Activated T-cell treated with anti-CD3 and anti-CD28 coated beads, Interleukin-2, amount 50 U/mL, for 72 hours (primary cell): ENCODE measurements around the gene KDM4C. TPM values are rescaled to one million over a fixed set of nuclear protein-coding genes. Genes with fewer than 3 reads are reported as not detected.

Source experiments
- ATAC-seq, 2 donors: fragments of 150-1000 bp; cut with Tn5 transposase; replicated peaks in 1 of 2; 2 replicates each; pipeline ENCODE4 v1.10.0; 2021; ENCODE audit warnings: moderate library complexity in 2 of 2, mild to moderate bottlenecking in 1 of 2
- DNase-seq, 2 donors: peaks; one replicate each; pipeline ENCODE4 v3.0.0; 2021 to 2022; ENCODE audit warnings: mixed read lengths in 1 of 2
- H3K27ac Mint-ChIP-seq: one replicate; pipeline ENCODE4 v1.8.0; 2022; ENCODE audit warnings: mild to moderate bottlenecking, moderate library complexity, mixed read lengths
- H3K27me3 Mint-ChIP-seq: one replicate; pipeline ENCODE4 v1.8.0; 2022; ENCODE audit warnings: low read depth, mixed read lengths
- H3K36me3 Mint-ChIP-seq, 2 donors: one replicate each; pipeline ENCODE4 v1.8.0; 2022; ENCODE audit warnings: mixed read lengths in 2 of 2, mild to moderate bottlenecking in 1 of 2; ENCODE audit not compliant: insufficient read depth in 2 of 2
- H3K4me1 Mint-ChIP-seq: one replicate; pipeline ENCODE4 v1.8.0; 2022; ENCODE audit warnings: low read depth, mixed read lengths
- H3K4me3 Mint-ChIP-seq, 2 donors: one replicate each; pipeline ENCODE4 v1.8.0; 2022; ENCODE audit warnings: mild to moderate bottlenecking in 2 of 2, mixed read lengths in 2 of 2, moderate library complexity in 2 of 2
- H3K9me3 Mint-ChIP-seq, 2 donors: one replicate each; pipeline ENCODE4 v1.8.0; 2022; ENCODE audit warnings: mixed read lengths in 2 of 2
- total RNA-seq, 2 donors: library from RNA; stranded (reverse); gene quantifications; one replicate each; pipeline ENCODE4 v1.2.3, GENCODE V29; 2022

The KDM4C gene
- total RNA-seq, 2 donors from 2014 or later, result 42.9 to 46.7 TPM

DNA sequence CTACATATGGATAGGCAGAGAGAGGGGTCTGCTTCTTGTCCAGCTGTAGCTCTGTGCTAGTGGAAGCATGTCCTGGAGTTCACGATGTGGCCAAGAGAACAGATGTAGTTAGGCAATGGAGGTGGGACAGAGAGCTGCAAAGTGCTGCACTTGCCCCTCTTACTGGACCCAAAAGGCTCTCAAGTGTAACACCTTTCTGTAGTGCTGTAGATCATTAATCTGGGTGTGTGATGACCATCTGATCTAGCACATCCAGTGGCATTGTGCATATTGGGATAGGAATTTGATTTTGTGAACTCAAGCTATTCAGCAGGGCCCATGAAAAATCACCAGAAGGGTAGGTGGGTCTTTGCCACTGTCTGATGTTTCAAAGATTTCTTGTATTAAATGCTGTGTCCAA is 151.4 kb downstream of the KDM4C start:
- DNase-seq (no peak), ATAC-seq (no peak)
- H3K4me3 Mint-ChIP-seq, result no peak overlapping the region
- peaks cover 4% of the 10 kb centered on the region for H3K4me1 Mint-ChIP-seq
- H3K9me3 Mint-ChIP-seq, result no peaks in the 10 kb centered on the region
- no peaks in the 10 kb centered on the region for H3K36me3 Mint-ChIP-seq
- H3K27me3 Mint-ChIP-seq, result no peaks in the 10 kb centered on the region
- H3K27ac Mint-ChIP-seq, result no peak overlapping the region

DNA sequence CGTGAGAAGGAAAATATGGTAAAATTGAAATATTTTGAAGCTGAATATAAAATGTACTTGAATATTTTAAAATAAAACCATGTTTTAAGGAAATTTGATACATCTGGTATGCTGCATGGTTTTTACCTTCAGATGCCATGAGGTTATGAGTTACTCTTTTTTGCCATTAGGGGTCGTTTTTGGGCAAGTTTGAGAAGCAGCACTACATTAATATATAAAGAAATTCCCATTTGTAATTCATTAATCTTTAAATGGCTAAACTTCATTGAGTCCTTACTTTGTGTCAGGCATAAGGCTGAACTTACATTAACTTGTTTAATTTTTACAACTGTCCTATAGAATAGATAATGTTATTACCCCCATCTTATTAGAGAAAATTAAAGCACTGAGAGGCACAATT is 152.3 kb downstream of the KDM4C start:
- Mint-ChIP-seq H3K4me1 (peaks cover 4% of the 10 kb centered on the region), H3K27ac (no peak overlapping the region), H3K9me3 (no peaks in the 10 kb centered on the region), H3K36me3 (no peaks in the 10 kb centered on the region), H3K4me3 (no peak overlapping the region), H3K27me3 (no peaks in the 10 kb centered on the region)
- ATAC-seq, result no peak
- no peak for DNase-seq

DNA sequence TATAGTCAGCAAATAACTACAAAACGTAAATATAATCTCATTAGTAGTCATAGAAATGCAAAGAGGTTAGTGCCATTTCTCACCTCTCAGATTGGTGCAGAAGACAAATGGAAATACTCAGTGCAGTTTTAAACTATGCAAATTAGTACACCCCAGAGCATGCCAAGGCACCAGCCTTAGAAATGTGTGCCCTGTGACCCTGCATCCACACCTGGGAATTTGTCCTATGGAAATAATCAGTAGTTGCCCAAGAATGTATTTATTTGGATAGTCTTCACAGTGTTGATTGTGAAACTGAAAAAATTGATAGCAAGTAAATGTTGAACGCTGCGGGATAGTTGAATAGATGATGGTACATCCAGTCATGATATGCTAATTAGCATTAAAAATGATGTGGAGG is 152.7 kb downstream of the KDM4C start:
- Mint-ChIP-seq H3K4me3 (no peak overlapping the region), H3K27ac (no peak overlapping the region), H3K36me3 (no peaks in the 10 kb centered on the region), H3K9me3 (no peaks in the 10 kb centered on the region), H3K27me3 (no peaks in the 10 kb centered on the region), H3K4me1 (peaks cover 4% of the 10 kb centered on the region)
- ATAC-seq (no peak), DNase-seq (no peak)

DNA sequence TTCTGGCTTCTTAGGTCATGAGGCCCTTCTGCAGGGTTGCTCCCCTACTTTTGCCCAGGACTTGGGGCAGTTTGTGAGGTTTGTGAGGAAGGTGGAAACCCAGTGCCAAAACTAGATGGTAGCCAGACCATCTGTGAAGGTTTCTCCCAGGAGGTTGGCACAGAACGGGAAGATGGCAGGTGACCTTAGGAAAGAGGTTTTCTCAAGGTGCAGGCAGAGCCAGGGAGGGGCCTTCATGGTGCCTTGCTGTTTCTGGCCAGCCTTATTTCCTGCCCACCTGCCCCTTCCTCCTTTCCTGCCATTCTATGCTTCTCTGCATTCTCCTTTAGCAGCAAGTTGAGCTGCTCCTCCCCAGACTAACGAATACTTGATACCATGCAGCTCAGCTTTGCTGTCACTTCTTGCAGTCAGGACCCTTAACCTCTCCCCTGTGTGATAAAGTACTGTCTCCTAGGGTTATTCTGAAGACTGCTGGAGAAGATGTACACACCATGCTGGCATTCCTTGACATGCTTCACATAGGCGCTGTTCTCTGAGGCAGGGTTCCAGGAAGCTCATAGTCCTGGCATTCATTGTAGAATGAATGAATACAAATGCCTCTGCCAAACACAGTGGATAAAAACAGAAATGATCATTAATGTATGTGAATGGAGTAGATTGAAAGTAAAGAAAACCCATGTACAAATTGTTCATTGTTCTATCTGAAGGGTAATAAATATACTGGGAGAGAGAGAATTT is 154.3 kb downstream of the KDM4C start:
- Mint-ChIP-seq H3K4me3 (no peak overlapping the region), H3K27me3 (no peaks in the 10 kb centered on the region), H3K36me3 (peaks cover 0 to 2% of the 10 kb centered on the region in 2 donors), H3K9me3 (no peaks in the 10 kb centered on the region), H3K27ac (no peak overlapping the region), H3K4me1 (peaks cover 18% of the 10 kb centered on the region)
- ATAC-seq, result no peak
- DNase-seq, result no peak

DNA sequence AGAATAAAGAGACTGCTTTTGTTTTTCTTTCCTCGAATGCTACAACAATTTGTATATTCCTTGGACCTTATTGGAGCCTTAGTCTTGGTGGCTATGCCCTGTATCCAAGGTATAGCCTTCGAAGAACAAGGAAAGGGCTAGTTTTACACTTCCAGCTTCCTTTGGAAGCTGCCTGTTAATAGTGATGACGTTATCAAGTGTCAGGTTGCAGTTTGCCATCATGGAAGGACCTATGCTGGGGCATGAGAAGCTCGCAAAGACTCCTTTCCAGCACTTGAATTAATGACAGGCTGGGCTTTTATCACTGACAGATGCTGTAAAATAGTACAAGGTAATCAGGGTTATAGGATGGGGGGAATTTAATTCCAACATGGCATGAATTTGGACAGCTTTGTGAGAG is 157.9 kb downstream of the KDM4C start:
- peaks cover 25% of the 10 kb centered on the region for H3K4me1 Mint-ChIP-seq
- H3K36me3 Mint-ChIP-seq, result peaks cover 4 to 10% of the 10 kb centered on the region in 2 donors
- H3K27me3 Mint-ChIP-seq, result no peaks in the 10 kb centered on the region
- DNase-seq, result no peak
- no peak overlapping the region for H3K27ac Mint-ChIP-seq
- no peak for ATAC-seq
- peaks cover 2 to 3% of the 10 kb centered on the region in 2 donors for H3K9me3 Mint-ChIP-seq
- H3K4me3 Mint-ChIP-seq, result no peak overlapping the region

DNA sequence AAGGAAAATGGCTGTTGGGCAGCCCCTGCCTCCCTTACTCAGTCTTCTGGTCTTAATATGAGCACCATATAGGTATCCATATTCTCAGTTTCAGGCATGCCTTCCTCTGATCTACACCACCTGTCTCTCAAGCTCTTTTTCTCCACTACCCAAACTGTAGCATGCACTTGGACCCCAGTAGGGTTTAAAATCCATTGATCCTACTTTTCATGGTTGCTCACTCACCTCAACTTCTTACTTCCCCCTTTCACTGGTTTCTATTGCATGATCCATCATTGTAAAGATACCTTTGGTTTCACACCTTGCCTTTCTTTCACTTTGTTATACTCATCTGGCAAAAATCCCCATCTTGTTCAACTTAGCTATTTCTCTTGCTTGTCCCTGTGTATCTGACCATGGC is 159.4 kb downstream of the KDM4C start:
- ATAC-seq, result peak; percentile 55 to 62
- Mint-ChIP-seq H3K36me3 (peaks cover 4 to 10% of the 10 kb centered on the region in 2 donors), H3K27ac (no peak overlapping the region), H3K4me1 (peaks cover 38% of the 10 kb centered on the region), H3K9me3 (peaks cover 2 to 3% of the 10 kb centered on the region in 2 donors), H3K4me3 (no peak overlapping the region), H3K27me3 (no peaks in the 10 kb centered on the region)
- DNase-seq, result no peak

DNA sequence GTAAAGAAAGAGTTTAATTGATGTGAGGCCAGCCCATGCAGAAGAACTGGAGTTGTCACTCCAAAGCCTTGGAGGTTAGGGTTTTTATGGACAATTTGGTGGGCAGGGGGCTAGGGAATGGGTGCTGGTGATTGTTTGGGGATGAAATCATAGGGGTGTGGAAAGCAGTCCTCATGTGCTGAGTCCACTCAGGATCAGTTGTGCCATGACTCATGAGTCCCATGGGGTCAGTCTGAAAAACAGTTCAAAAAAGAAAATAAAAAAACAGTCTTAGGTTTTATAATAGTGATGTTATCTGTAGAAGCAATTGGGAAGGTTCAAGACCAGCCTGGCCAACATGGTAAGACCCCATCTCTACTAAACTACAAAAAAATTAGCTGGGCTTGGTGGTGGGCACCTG is 162.3 kb downstream of the KDM4C start:
- H3K9me3 Mint-ChIP-seq, result peaks cover 2 to 3% of the 10 kb centered on the region in 2 donors
- H3K27ac Mint-ChIP-seq, result no peak overlapping the region
- H3K36me3 Mint-ChIP-seq, result peaks cover 4 to 10% of the 10 kb centered on the region in 2 donors
- H3K27me3 Mint-ChIP-seq, result no peaks in the 10 kb centered on the region
- DNase-seq (no peak), ATAC-seq (no peak)
- H3K4me3 Mint-ChIP-seq, result no peak overlapping the region
- peaks cover 55% of the 10 kb centered on the region for H3K4me1 Mint-ChIP-seq

DNA sequence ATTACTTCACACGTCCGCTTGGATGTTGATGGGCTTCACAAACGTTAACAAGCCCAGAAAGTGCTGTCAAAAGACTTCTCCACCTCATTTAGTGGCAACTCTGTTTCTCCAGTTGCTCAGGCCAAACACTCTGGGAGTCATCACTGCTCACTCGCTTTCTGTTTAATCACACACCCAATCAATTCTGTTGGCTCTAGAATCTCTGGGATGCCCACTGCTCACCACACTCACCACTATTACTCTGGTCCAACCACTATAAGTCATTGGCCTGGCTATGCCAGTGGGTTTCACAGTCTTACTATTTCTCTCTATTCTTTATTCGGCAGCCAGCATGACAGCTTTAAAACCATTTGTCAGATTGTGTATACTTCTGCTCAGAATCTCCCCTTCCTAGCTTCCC is 163.5 kb downstream of the KDM4C start:
- ATAC-seq, result no peak
- Mint-ChIP-seq H3K36me3 (peaks cover 4 to 8% of the 10 kb centered on the region in 2 donors), H3K4me1 (peaks cover 47% of the 10 kb centered on the region), H3K9me3 (peaks cover 2 to 3% of the 10 kb centered on the region in 2 donors), H3K27ac (no peak overlapping the region), H3K27me3 (no peaks in the 10 kb centered on the region), H3K4me3 (no peak overlapping the region)
- DNase-seq, result no peak

DNA sequence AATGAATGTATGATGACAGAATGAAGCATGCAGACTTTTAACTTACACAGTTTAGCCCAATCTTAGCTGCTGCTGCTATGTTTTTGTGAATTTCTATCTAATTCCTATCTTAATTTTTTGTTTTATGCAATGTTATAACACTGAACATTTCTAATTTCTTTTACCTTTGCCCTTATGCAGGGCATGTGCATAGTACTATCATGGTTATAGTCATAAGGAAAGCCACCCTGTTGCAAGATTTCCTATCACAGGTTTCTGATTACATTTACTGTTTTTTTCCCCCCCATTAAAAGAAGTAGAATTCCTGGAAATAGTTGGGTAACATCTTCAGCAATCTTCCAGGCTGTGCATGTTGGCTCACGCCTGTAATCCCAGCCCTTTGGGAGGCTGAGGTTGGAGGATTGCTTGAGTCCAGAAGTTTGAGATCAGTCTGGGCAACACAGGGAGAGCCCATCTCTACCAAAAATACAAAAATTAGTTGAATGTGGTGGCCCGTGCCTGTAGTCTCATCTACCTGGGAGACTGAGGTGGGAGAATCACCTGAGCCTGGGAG is 164.4 kb downstream of the KDM4C start:
- H3K27ac Mint-ChIP-seq, result no peak overlapping the region
- no peak for DNase-seq
- peaks cover 2 to 3% of the 10 kb centered on the region in 2 donors for H3K9me3 Mint-ChIP-seq
- H3K4me3 Mint-ChIP-seq, result peak overlapping the region in 1 of 2 donors; percentile 33
- H3K36me3 Mint-ChIP-seq, result peaks cover 4 to 8% of the 10 kb centered on the region in 2 donors
- H3K4me1 Mint-ChIP-seq, result peaks cover 41% of the 10 kb centered on the region
- ATAC-seq, result peak in 1 of 2 donors; percentile 39
- no peaks in the 10 kb centered on the region for H3K27me3 Mint-ChIP-seq

DNA sequence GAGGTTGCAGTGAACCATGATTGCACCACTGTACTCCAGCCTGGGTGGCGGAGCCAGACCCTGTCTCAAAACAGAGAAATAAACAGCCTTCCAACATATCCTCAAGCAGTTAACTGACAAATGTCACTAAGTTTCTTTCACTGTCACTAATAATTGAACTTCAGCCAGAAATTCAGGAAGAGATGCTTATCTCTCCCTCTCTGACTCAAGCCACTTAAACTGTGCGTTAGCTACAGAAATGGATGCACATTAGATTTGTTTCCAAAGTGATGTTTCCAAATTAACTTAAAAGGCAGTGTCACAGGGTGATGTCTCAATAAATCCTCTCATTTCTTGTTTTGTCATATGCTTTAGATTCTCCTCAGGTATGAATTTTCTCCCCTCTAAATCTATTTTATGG is 164.9 kb downstream of the KDM4C start:
- Mint-ChIP-seq H3K4me3 (no peak overlapping the region), H3K27ac (no peak overlapping the region), H3K4me1 (peaks cover 41% of the 10 kb centered on the region), H3K9me3 (peaks cover 2 to 3% of the 10 kb centered on the region in 2 donors), H3K27me3 (no peaks in the 10 kb centered on the region), H3K36me3 (peaks cover 3 to 6% of the 10 kb centered on the region in 2 donors)
- no peak for DNase-seq
- no peak for ATAC-seq

DNA sequence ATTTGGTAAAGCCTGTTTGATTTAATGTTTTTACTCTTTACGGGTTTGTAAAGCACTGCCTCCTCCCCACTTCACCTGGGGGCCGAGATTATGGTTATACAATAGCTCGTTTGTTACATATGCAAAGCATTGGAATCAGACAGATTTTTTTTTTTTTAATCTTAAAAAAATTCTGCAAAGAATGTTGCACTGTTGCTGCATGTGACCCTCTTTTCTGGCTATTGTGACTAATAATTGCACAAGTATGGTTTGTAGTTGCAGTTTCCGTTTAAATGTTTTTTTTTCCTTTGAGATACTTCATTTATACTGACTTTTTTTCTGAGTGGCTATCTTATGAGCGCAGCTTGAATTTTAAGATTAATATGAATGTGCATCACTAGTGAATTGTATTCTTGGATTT is 165.3 kb downstream of the KDM4C start:
- ATAC-seq, result peak in 1 of 2 donors; percentile 35
- peaks cover 44% of the 10 kb centered on the region for H3K4me1 Mint-ChIP-seq
- peaks cover 2 to 3% of the 10 kb centered on the region in 2 donors for H3K9me3 Mint-ChIP-seq
- H3K4me3 Mint-ChIP-seq, result peak overlapping the region in 1 of 2 donors; percentile 15
- peaks cover 2 to 6% of the 10 kb centered on the region in 2 donors for H3K36me3 Mint-ChIP-seq
- H3K27me3 Mint-ChIP-seq, result no peaks in the 10 kb centered on the region
- peak overlapping the region; percentile 26 for H3K27ac Mint-ChIP-seq
- no peak for DNase-seq

DNA sequence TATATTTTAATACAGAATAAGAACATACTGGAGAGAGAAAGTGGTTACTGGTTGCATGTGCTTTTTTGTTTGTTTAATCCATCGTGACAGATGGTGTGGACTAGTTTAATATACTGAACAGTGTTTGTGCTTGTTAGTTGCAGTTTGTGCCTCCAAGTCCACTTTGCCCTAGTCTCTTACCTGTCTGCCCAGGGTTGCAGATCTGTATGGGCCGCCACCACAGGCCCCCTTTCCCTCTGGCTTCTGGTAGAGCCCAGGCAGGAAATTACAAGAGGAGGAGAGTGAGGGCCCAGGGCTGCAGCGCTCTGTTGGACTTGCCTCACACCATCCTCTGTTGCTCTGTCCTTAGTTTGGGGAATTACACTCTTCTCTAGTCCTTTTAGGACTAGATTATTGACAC is 166.4 kb downstream of the KDM4C start:
- Mint-ChIP-seq H3K4me1 (peaks cover 43% of the 10 kb centered on the region), H3K27me3 (no peaks in the 10 kb centered on the region)

DNA sequence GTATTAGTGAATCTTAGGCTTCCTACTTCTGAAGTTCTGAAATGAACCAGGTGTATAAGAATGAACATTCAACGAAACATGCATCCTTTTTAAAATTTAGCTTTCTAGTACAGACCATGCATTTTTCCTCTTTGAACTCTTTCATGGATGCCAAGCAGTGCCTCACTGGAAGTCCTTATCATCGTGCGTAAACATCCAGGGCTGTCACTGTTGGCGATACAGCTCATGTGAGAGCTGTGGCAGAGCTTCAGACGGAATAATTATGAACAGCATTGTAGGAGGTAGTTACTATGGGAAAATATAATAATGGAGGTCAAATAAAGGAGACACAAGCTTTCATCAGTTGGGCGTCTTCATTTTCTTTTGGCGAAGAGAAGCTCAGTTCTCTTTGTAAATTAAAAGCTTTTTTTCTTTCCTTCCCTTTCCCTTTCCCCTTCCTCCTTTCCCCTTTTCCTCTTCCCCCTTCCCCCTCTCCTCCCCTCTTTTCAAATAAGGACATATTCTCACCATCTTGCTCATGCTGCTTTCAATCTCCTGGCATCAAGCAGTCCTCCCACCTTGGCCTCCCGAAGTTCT is 167.3 kb downstream of the KDM4C start:
- no peak overlapping the region for H3K4me3 Mint-ChIP-seq
- no peaks in the 10 kb centered on the region for H3K27me3 Mint-ChIP-seq
- peaks cover 41% of the 10 kb centered on the region for H3K4me1 Mint-ChIP-seq
- DNase-seq (no peak), ATAC-seq (no peak)
- no peaks in the 10 kb centered on the region for H3K9me3 Mint-ChIP-seq
- H3K36me3 Mint-ChIP-seq, result no peaks in the 10 kb centered on the region
- H3K27ac Mint-ChIP-seq, result no peak overlapping the region

More for the DNA sequence above, 166.4 kb downstream of the KDM4C start:
- Mint-ChIP-seq H3K27ac (no peak overlapping the region), H3K36me3 (peaks cover 0 to 3% of the 10 kb centered on the region in 2 donors), H3K9me3 (peaks cover under 1 to 2% of the 10 kb centered on the region in 2 donors), H3K4me3 (no peak overlapping the region)
- DNase-seq (no peak), ATAC-seq (no peak)
